Measurements from ENCODE around the gene TMBIM4. TPM values are rescaled to one million over a fixed set of nuclear protein-coding genes. Genes with fewer than 3 reads are reported as not detected.

TMBIM4 gene
- total RNA-seq, 2 experiments from 2014 or later = 52.4 to 53.4 TPM

GRCh38 chr12:66144791-66145754, 24.7 kb downstream of the TMBIM4 start:
- CTCF ChIA-PET = no interaction called here
- POLR2A ChIA-PET = no interaction called here

GRCh38 chr12:66143868-66144267, 25.9 kb downstream of the TMBIM4 start:
- ChIA-PET CTCF (no interaction called here), POLR2A (no interaction called here)

DNA sequence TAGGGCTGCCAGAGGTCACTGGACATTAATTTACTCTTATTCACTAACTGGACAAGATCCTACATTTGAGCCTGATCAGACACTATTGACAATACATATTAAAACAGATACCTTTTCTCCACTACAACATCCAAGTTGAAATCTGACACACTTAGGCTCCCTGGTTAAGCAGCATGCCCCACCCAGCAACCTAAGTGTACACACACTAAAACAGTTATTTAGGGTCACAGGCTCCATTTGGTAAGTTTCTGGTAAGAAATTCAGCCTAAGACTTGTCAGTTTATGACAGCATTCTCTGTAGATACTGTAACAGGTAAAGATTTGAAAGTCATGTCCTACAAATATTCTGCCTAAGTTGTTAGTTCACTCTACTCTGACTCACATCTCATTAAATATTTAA, 27.0 kb downstream of the TMBIM4 start:
- POLR2A ChIA-PET = no interaction called here
- CTCF ChIA-PET = no interaction called here

DNA sequence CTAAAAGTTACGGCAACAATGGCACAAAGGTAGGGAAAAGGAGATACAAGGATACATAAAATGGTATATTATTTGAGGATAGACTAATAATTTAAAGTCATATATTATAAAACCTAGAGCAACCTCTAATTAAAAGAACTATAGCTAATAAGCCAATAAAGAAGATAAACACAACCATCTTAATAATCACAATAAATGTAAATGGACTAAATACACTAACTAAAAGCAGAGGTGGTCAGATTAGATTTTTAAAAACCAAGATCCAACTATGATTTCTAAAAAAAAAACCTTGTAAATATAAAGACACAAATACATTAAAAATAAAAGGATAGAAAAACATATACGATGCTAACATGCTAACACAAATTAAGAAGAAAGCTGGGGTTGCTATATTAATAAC, 28.5 kb downstream of the TMBIM4 start:
- ChIA-PET CTCF (interaction anchor here (1.0 kb wide), 1 partner anchor 11 kb away, joined by 3 read pairs; the partner anchor contains the start of gene LLPH), POLR2A (interaction anchor here (0.7 kb wide), 1 partner anchor 10 kb away, joined by 3 read pairs; no protein-coding TSS in a partner anchor)

DNA sequence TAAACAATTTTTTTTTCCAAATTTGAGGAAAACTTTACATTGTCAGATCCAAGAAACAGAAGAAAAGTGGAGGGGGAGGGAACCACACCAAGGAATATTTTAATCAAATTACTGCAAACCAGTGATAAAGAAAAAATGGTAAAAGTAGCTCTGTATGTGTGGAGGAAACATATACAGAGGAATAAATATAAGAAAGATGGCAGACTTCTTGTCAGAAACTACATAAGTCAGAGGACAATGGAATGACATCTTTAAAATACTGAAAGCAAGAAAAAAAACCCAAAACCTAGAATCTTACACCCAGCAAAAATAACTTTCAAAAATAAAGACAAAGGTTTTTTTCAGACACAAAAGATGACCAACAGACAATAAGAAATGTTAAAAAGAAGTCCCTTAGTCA, 29.1 kb downstream of the TMBIM4 start:
- ChIA-PET CTCF (interaction anchor here (1.0 kb wide), 1 partner anchor 10 kb away, joined by 3 read pairs; the partner anchor contains the start of gene LLPH), POLR2A (no interaction called here)

- POLR2A ChIA-PET = interaction anchor here (1.0 kb wide), 1 partner anchor 8 kb away, joined by 4 read pairs; the partner anchor contains the start of gene LLPH
- CTCF ChIA-PET = no interaction called here
These were observed 30.5 kb downstream of the TMBIM4 start for GRCh38 chr12:66139328-66139727.

DNA sequence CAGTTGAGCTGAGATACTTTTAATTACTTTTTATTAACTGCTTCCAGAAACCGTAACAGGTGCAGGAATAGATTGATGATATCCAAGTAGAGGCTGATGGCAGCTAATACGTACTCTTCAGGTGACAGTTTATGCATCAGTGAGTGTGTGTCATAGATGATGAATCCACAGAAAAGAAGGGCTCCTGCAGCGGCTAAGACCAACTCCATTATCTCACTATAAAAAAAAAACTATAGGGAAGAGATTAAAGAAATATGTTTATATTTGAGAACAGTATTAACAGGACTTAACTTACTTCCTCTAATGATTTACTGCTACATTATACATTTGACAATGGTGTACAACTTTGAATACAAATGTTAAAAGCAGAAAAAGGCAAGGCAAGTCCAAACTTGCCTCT, 31.9 kb downstream of the TMBIM4 start:
- ChIA-PET POLR2A (interaction anchor here (0.6 kb wide), 1 partner anchor 21 kb away, joined by 3 read pairs; no protein-coding TSS in a partner anchor), CTCF (no interaction called here)

DNA sequence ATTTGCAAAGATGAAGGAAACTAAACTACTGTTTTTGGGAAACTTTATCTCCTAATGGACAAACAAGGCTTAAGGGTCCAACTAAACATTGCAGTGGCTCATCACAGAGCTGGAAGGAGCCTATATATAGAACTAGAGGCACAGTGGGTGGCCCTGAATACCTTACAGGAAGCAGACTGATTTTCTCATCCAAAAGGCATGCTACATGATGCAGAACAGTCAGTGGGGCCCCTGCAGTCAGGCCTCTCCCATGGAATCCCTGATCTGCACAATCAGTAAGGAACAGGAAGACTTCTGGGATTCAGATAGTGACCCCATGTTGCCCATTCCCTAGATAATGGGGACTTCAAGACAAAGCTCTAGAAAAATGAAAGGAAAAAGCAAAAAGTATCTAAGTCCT, 37.4 kb downstream of the TMBIM4 start:
- POLR2A ChIA-PET = no interaction called here
- CTCF ChIA-PET = no interaction called here

- CTCF ChIA-PET = interaction anchor here (0.7 to 1.9 kb wide), 3 partner anchors 10 to 38 kb away, joined by 3 to 11 read pairs (median 4); partner anchors contain the start of gene TMBIM4
- POLR2A ChIA-PET = interaction anchor here (0.6 to 1.9 kb wide), 8 partner anchors 8 to 171 kb away, joined by 3 to 25 read pairs (median 3); partner anchors contain the start of genes HELB and TMBIM4
These were observed 38.6 kb downstream of the TMBIM4 start for GRCh38 chr12:66131067-66131688.

- POLR2A ChIA-PET = interaction anchor here (0.6 to 1.9 kb wide), 8 partner anchors 9 to 172 kb away, joined by 3 to 25 read pairs (median 3); partner anchors contain the start of genes HELB and TMBIM4
- CTCF ChIA-PET = interaction anchor here (0.7 to 1.9 kb wide), 3 partner anchors 10 to 39 kb away, joined by 3 to 11 read pairs (median 4); partner anchors contain the start of gene TMBIM4
These were observed 39.3 kb downstream of the TMBIM4 start, which contains the start of gene LLPH for GRCh38 chr12:66130267-66131066. LLPH (minus strand) TSS chr12:66130750; CDS start chr12:66129106, 1,644 bp downstream.

- POLR2A ChIA-PET = interaction anchor here (1.5 to 1.9 kb wide), 2 partner anchors 40 to 172 kb away, joined by 7 to 25 read pairs; partner anchors contain the start of genes HELB and TMBIM4
- CTCF ChIA-PET = interaction anchor here (1.6 kb wide), 1 partner anchor 22 kb away, joined by 4 read pairs; no protein-coding TSS in a partner anchor
These were observed 39.9 kb downstream of the TMBIM4 start for GRCh38 chr12:66129934-66130266.

DNA sequence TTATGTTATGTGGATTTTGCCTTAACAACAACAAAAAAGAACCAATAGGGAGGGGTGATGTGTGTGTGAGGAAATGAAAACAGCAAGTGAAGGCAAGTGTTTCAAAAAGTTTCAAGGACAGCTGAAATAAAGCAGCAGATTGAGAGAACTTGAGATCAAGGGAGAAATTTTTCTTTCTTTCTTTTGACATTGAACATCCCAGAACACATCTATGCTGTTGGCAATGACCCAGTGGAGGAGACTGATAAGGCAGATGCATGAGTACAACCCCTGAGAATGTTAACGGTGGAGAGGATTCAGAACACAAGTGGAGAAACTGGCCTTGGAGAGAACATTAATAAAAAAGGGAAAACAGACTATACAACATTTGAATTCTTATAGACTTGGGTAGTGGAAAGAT, 42.1 kb downstream of the TMBIM4 start:
- POLR2A ChIA-PET = no interaction called here
- CTCF ChIA-PET = no interaction called here

GRCh38 chr12:66120477-66120876, 49.3 kb downstream of the TMBIM4 start:
- POLR2A ChIA-PET = interaction anchor here (0.7 to 1.0 kb wide), 2 partner anchors 49 to 1402 kb away, joined by 3 to 4 read pairs; partner anchors contain the start of gene TMBIM4
- CTCF ChIA-PET = interaction anchor here (0.9 kb wide), 1 partner anchor 12 kb away, joined by 3 read pairs; no protein-coding TSS in a partner anchor

DNA sequence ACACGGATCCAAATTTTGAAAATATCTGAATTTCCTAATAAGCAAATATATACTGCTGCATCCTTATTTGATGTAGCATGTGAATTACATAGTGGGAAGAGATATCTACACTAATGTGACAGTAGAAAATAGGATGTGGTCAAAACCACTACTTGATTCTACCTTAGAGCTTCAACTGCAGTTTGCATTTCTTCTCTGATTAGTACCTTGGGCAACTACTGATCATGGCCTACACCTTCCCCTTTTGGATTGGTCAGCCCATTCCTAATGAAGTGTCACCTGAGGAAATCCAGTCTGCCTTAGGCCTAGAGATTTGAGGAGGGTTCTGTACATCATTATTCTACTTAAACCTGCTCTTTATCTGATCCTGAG, 49.9 kb downstream of the TMBIM4 start:
- ChIA-PET POLR2A (interaction anchor here (1.0 kb wide), 1 partner anchor 50 kb away, joined by 3 read pairs; the partner anchor contains the start of gene TMBIM4), CTCF (interaction anchor here (0.9 kb wide), 1 partner anchor 12 kb away, joined by 3 read pairs; no protein-coding TSS in a partner anchor)

DNA sequence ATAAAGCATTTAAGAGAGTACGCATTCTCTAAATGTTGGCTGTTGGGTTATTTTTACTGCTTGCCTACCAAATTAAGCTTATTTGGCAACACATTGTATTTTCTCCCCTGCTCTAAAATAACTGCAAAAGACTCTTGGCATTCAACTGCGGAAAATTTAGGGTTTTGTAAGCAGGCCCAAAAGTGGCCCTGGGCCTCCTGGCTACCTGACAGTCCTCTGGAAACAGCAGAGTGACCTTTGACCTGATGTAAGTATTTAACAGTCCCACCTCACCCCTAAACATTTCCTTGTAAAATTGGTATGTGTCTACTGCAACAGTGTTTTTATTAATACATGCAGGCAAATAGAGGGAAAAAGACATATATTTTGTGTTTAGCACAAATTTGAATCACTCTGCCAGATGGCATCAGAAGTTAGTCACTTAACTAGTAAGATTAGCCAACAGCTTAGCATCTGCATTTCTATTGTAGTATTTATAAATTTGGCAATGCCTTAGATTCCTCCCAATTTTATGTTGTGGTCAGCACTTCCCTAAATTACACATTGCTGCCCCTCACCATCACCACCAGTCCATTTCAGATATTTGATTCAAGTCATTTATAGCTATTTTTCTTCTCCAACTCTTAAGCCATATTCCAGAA, 50.4 kb downstream of the TMBIM4 start:
- CTCF ChIA-PET = interaction anchor here (0.9 kb wide), 1 partner anchor 11 kb away, joined by 3 read pairs; no protein-coding TSS in a partner anchor

DNA sequence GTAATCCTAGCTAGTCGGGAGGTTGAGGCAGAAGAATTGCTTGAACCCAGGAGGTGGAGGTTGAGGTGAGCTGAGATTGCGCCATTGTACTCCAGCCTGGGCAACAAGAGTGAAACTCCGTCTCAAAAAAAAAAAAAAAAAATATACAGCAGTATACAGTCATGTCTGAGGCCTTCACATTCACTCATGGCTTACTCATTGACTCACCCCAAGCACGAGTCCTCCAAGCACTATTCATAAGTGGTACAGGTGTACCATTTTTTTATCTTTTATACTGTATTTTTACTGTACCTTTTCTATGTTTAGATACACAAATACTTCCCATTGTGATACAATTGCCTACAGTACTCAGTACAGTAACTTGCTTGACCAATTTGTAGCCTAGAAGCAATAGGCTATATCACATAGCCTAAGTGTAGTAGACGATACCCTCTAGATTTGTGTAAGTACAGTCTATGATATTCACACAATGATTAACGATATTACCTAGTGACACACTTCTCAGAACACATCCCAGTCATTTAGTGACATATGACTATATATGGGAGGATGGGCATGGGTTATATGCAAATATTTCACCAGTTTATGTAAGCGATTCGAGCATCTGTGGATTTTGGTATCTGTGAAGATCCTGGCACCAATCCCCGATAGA, 51.4 kb downstream of the TMBIM4 start:
- POLR2A ChIA-PET = no interaction called here
- CTCF ChIA-PET = interaction anchor here (0.6 kb wide), 1 partner anchor 10 kb away, joined by 3 read pairs; no protein-coding TSS in a partner anchor

More for the DNA sequence above, 50.4 kb downstream of the TMBIM4 start:
- POLR2A ChIA-PET = interaction anchor here (1.0 kb wide), 1 partner anchor 50 kb away, joined by 3 read pairs; the partner anchor contains the start of gene TMBIM4

DNA sequence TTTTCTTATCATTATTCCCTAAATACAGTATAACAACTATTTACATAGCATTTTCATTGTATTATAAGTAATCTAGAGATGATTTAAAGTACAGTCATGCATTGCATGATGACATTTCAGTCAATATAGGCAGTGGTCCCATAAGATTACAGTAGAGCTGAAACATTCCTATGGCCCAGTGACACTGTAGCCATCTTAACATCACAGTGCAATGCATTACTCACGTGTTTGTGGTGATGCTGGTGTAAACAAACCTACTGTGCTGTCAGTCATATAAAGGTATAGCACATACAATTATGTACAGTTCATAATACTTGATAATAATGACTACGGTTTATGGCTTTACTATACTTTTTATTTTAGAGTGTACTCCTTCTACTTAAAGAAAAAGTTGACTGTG, 52.6 kb downstream of the TMBIM4 start:
- CTCF ChIA-PET = no interaction called here

More for the DNA sequence above, 52.6 kb downstream of the TMBIM4 start:
- POLR2A ChIA-PET = no interaction called here

All from activated CD8-positive, alpha-beta memory T cell treated with anti-CD3 and anti-CD28 coated beads for 36 hours (primary cell).